Superior temporal gyrus (tissue), 1 donor: ENCODE results near the gene SCP2D1.
A peak's percentile ranks its signal among the peaks of the same experiment; 100 is the strongest.

ENCODE experiments used
- DNase-seq: peaks from one replicate; pipeline ENCODE4 v3.0.0-alpha.2; 2016; ENCODE audit errors: extremely low spot score

The SCP2D1 gene

GRCh38 chr20:18811904-18812303 lies 1.7 kb upstream of the SCP2D1 start:
- DNase-seq = no peak

- no peak for DNase-seq
These were observed 1.8 kb downstream of the SCP2D1 start for GRCh38 chr20:18815194-18815942.

GRCh38 chr20:18822832-18823231 lies 9.2 kb downstream of the SCP2D1 start:
- DNase-seq = no peak

GRCh38 chr20:18831830-18832499 lies 18.4 kb downstream of the SCP2D1 start:
- no peak for DNase-seq

- no peak for DNase-seq
These were observed 19.1 kb downstream of the SCP2D1 start for GRCh38 chr20:18832546-18833200.

- DNase-seq = no peak
These were observed 22.1 kb downstream of the SCP2D1 start for GRCh38 chr20:18835466-18836256.

- DNase-seq = no peak
These were observed 24.1 kb downstream of the SCP2D1 start for GRCh38 chr20:18837718-18838117.

- DNase-seq = no peak
These were observed 26.1 kb downstream of the SCP2D1 start for GRCh38 chr20:18839507-18840247.

GRCh38 chr20:18840248-18840645 lies 26.7 kb downstream of the SCP2D1 start:
- no peak for DNase-seq

- DNase-seq = no peak
These were observed 31.4 kb downstream of the SCP2D1 start for GRCh38 chr20:18845017-18845416.

- no peak for DNase-seq
These were observed 33.7 kb downstream of the SCP2D1 start for GRCh38 chr20:18847226-18847755.

GRCh38 chr20:18849131-18849530 lies 35.5 kb downstream of the SCP2D1 start:
- no peak for DNase-seq

GRCh38 chr20:18851629-18852028 lies 38.0 kb downstream of the SCP2D1 start:
- no peak for DNase-seq

- DNase-seq = no peak
These were observed 38.7 kb downstream of the SCP2D1 start for GRCh38 chr20:18852318-18852717.

- DNase-seq = no peak
These were observed 39.6 kb downstream of the SCP2D1 start for GRCh38 chr20:18853216-18853615.

- DNase-seq = no peak
These were observed 40.5 kb downstream of the SCP2D1 start for GRCh38 chr20:18853946-18854646.

- DNase-seq = no peak
These were observed 42.3 kb downstream of the SCP2D1 start for GRCh38 chr20:18855882-18856281.

GRCh38 chr20:18856873-18857272 lies 43.3 kb downstream of the SCP2D1 start:
- no peak for DNase-seq

GRCh38 chr20:18857640-18858039 lies 44.1 kb downstream of the SCP2D1 start:
- peak; percentile 36 for DNase-seq

GRCh38 chr20:18858816-18859215 lies 45.2 kb downstream of the SCP2D1 start:
- no peak for DNase-seq
